ENCODE results near the gene BTG1. TPM values are rescaled to one million over a fixed set of nuclear protein-coding genes. Genes with fewer than 3 reads are reported as not detected.

The BTG1 gene
- total RNA-seq, 1 donor from 2014 or later, result 45.1 TPM

DNA sequence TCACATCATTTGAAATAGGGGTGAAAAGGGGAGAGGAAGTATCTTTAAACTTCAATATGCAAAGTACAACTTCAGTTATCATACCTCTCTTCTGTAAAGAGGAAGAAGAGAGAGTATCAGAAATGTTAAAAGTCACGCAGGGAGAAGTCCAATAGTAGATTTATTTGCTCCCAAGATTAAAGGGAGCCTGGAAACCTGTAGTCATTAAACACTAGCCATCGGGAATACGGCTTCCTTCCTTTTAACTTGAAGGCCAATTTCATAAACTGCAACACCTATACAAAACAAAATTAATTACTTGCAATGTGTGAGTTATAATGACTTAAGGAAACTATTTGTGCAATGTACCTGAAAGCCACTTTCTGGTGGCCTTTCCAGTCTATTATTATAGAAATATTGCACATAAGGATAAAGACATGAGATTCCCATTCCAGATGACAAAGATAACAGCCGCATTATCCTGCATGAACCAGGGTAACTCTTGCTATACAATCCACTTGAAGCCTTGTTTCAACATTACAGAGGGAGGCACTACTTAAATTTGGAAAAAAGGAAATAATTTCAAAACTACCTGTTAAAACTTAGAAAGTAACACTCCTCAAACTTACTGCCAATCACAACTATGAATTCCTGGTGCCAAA is 4.6 kb downstream of the BTG1 start:
- Mint-ChIP-seq H3K36me3 (peaks cover 34% of the 10 kb centered on the region), H3K27me3 (ENCODE audit: insufficient read depth, low read depth) (peaks cover 7% of the 10 kb centered on the region), H3K27ac (no peak overlapping the region), H3K4me1 (peaks cover 60% of the 10 kb centered on the region), H3K4me3 (peak overlapping the region; percentile 99), H3K9me3 (no peaks in the 10 kb centered on the region)
- no peak for DNase-seq (ENCODE audit: low spot score)
- Histone ChIP-seq H3K27ac (no peak overlapping the region), H2AFZ (replicated peaks) (no peak overlapping the region), H3K27me3 (no peaks in the 10 kb centered on the region), H3K36me3 (peaks cover 30% of the 10 kb centered on the region), H3K4me2 (peak overlapping the region; percentile 88), H3K79me2 (ENCODE audit: low read depth) (peaks cover 96% of the 10 kb centered on the region), H3K9ac (peak overlapping the region; percentile 31), H3K4me3 (peak overlapping the region; percentile 94), H3K9me3 (ENCODE audit: low read depth) (no peaks in the 10 kb centered on the region), H4K20me1 (ENCODE audit: low read depth) (peaks cover 92% of the 10 kb centered on the region), H3K4me1 (peaks cover 37% of the 10 kb centered on the region), H3F3A (ENCODE audit: low read depth) (peaks cover 6% of the 10 kb centered on the region)
- TF ChIP-seq EZH2 (IDR thresholded peaks at IDR 0.05) (no peak), EZH2phosphoT487 (IDR thresholded peaks at IDR 0.05) (no peak), CTCF (IDR thresholded peaks at IDR 0.05) (no peak)

DNA sequence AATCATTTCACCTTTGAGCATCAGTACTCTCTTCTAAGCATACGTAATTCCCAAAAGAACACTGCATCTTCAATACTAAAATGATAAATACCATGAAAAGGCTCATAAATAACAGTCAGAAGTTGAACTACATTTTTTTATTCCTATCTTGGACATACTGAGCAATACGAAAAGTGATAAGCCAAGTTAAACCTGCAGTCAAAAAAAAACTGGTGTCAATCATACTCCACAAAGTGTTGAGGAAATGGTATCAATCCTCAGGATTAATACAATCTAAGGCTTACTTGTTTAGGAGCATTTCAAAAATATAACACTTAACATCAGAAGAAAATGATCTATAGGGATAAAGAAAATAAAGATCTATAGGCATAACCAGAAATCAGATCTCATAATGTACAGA is 5.5 kb downstream of the BTG1 start:
- no peaks in the 10 kb centered on the region for H3K9me3 Mint-ChIP-seq
- Histone ChIP-seq H3K79me2 (ENCODE audit: low read depth) (peaks cover 100% of the 10 kb centered on the region), H3K4me1 (peaks cover 40% of the 10 kb centered on the region), H3K36me3 (peaks cover 30% of the 10 kb centered on the region), H3K4me2 (peak overlapping the region; percentile 88), H3K9ac (peak overlapping the region; percentile 39), H2AFZ (replicated peaks) (no peak overlapping the region), H3K9me3 (ENCODE audit: low read depth) (no peaks in the 10 kb centered on the region), H3K27ac (no peak overlapping the region), H3F3A (ENCODE audit: low read depth) (peaks cover 6% of the 10 kb centered on the region), H4K20me1 (ENCODE audit: low read depth) (peaks cover 100% of the 10 kb centered on the region), H3K4me3 (peak overlapping the region; percentile 94), H3K27me3 (no peaks in the 10 kb centered on the region)
- no peak for TF ChIP-seq EZH2phosphoT487 (IDR thresholded peaks at IDR 0.05)
- no peak for TF ChIP-seq EZH2 (IDR thresholded peaks at IDR 0.05)
- no peak for TF ChIP-seq CTCF (IDR thresholded peaks at IDR 0.05)
- peak overlapping the region; percentile 99 for H3K4me3 Mint-ChIP-seq
- H3K36me3 Mint-ChIP-seq, result peaks cover 34% of the 10 kb centered on the region
- H3K27ac Mint-ChIP-seq, result no peak overlapping the region
- H3K27me3 Mint-ChIP-seq (ENCODE audit: insufficient read depth, low read depth), result peaks cover 4% of the 10 kb centered on the region
- peaks cover 60% of the 10 kb centered on the region for H3K4me1 Mint-ChIP-seq
- DNase-seq (ENCODE audit: low spot score), result no peak

- H3K79me2 ChIP-seq (ENCODE audit: low read depth), result peaks cover 100% of the 10 kb centered on the region
- H3K36me3 ChIP-seq, result peaks cover 30% of the 10 kb centered on the region
- H2AFZ ChIP-seq (replicated peaks), result no peak overlapping the region
- peaks cover 5% of the 10 kb centered on the region for H3F3A ChIP-seq (ENCODE audit: low read depth)
- H3K4me2 ChIP-seq, result peak overlapping the region; percentile 88
- H3K36me3 Mint-ChIP-seq, result peaks cover 34% of the 10 kb centered on the region
- no peak overlapping the region for H3K27ac ChIP-seq
- H3K4me1 ChIP-seq, result peaks cover 45% of the 10 kb centered on the region
- no peaks in the 10 kb centered on the region for H3K27me3 ChIP-seq
- TF ChIP-seq EZH2phosphoT487 (IDR thresholded peaks at IDR 0.05) (no peak), EZH2 (IDR thresholded peaks at IDR 0.05) (no peak), CTCF (IDR thresholded peaks at IDR 0.05) (no peak)
- H3K4me3 Mint-ChIP-seq, result peak overlapping the region; percentile 99
- H3K4me1 Mint-ChIP-seq, result peaks cover 63% of the 10 kb centered on the region
- no peak overlapping the region for H3K27ac Mint-ChIP-seq
- no peaks in the 10 kb centered on the region for H3K9me3 ChIP-seq (ENCODE audit: low read depth)
- no peaks in the 10 kb centered on the region for H3K9me3 Mint-ChIP-seq
- H3K27me3 Mint-ChIP-seq (ENCODE audit: insufficient read depth, low read depth), result peaks cover 4% of the 10 kb centered on the region
- peaks cover 100% of the 10 kb centered on the region for H4K20me1 ChIP-seq (ENCODE audit: low read depth)
- H3K9ac ChIP-seq, result peak overlapping the region; percentile 39
- DNase-seq (ENCODE audit: low spot score), result no peak
- H3K4me3 ChIP-seq, result peak overlapping the region; percentile 94
Measured at GRCh38 chr12:92139634-92140150, 6.0 kb downstream of the BTG1 start.
